Measurements from ENCODE around the gene ABHD4. TPM values are rescaled to one million over a fixed set of nuclear protein-coding genes. Genes with fewer than 3 reads are reported as not detected.
"Not testable (repeated sequence)": the region's sequence is repeated elsewhere in the genome, so short reads cannot be mapped to it uniquely, and the experiment has no call there.

The ABHD4 gene
- 9.2 and 10.8 TPM in 2 replicates for total RNA-seq

- Mint-ChIP-seq H3K27me3 (ENCODE audit: low read depth) (peaks cover 10% of the 10 kb centered on the region), H3K4me3 (ENCODE audit: low read depth) (peak within 1 kb of the TSS; percentile 87), H3K36me3 (ENCODE audit: low read depth) (peaks cover 14% of the 10 kb centered on the region), H3K4me1 (ENCODE audit: low read depth) (peaks cover 45% of the 10 kb centered on the region), H3K27ac (peak within 1 kb of the TSS; percentile 79), H3K9me3 (no peaks in the 10 kb centered on the region)
- intact Hi-C loops (cut with micrococcal nuclease), result loop anchor here (1.0 kb wide), 1 partner anchor 9 kb away; the partner anchor contains the start of gene DAD1
- DNase-seq (ENCODE audit: low spot score), result peak; percentile 65
These were observed at the start of gene ABHD4 for GRCh38 chr14:22598099-22598895. Gene ABHD4 (plus strand): TSS chr14:22598300. CDS start chr14:22598307, 7 bp downstream.

- no peak for DNase-seq (ENCODE audit: low spot score)
- peak overlapping the region; percentile 77 for H3K4me3 Mint-ChIP-seq (ENCODE audit: low read depth)
- intact Hi-C loops (cut with micrococcal nuclease), result no loop called here
These were observed 48.7 kb upstream of the ABHD4 start for GRCh38 chr14:22549324-22549962.

GRCh38 chr14:22549981-22550673 lies 48.0 kb upstream of the ABHD4 start:
- Mint-ChIP-seq H3K36me3 (ENCODE audit: low read depth) (peaks cover 89% of the 10 kb centered on the region), H3K4me3 (ENCODE audit: low read depth) (peak overlapping the region; percentile 77), H3K4me1 (ENCODE audit: low read depth) (peaks cover 93% of the 10 kb centered on the region), H3K9me3 (no peaks in the 10 kb centered on the region), H3K27ac (peak overlapping the region; percentile 98), H3K27me3 (ENCODE audit: low read depth) (no peaks in the 10 kb centered on the region)
- intact Hi-C loops (cut with micrococcal nuclease), result loop anchor here (1.0 to 10.0 kb wide), 4 partner anchors 13 to 815 kb away; no protein-coding TSS in a partner anchor
- DNase-seq (ENCODE audit: low spot score), result peak; percentile 67

More at GRCh38 chr14:22549324-22549962, 48.7 kb upstream of the ABHD4 start:
- Mint-ChIP-seq H3K27me3 (ENCODE audit: low read depth) (no peaks in the 10 kb centered on the region), H3K9me3 (no peaks in the 10 kb centered on the region), H3K36me3 (ENCODE audit: low read depth) (peaks cover 95% of the 10 kb centered on the region), H3K27ac (peak overlapping the region; percentile 98), H3K4me1 (ENCODE audit: low read depth) (peaks cover 93% of the 10 kb centered on the region)

GRCh38 chr14:22551605-22551997 lies 46.5 kb upstream of the ABHD4 start:
- no peak for DNase-seq (ENCODE audit: low spot score)
- H3K9me3 Mint-ChIP-seq, result no peaks in the 10 kb centered on the region
- peaks cover 91% of the 10 kb centered on the region for H3K4me1 Mint-ChIP-seq (ENCODE audit: low read depth)
- intact Hi-C loops (cut with micrococcal nuclease), result loop anchor here (10.0 kb wide), 2 partner anchors 327 to 817 kb away; no protein-coding TSS in a partner anchor
- peaks cover 3% of the 10 kb centered on the region for H3K27me3 Mint-ChIP-seq (ENCODE audit: low read depth)
- H3K4me3 Mint-ChIP-seq (ENCODE audit: low read depth), result peak overlapping the region; percentile 77
- H3K27ac Mint-ChIP-seq, result peak overlapping the region; percentile 98
- peaks cover 75% of the 10 kb centered on the region for H3K36me3 Mint-ChIP-seq (ENCODE audit: low read depth)

- Mint-ChIP-seq H3K4me1 (ENCODE audit: low read depth) (peaks cover 89% of the 10 kb centered on the region), H3K4me3 (ENCODE audit: low read depth) (peak overlapping the region; percentile 77), H3K9me3 (no peaks in the 10 kb centered on the region), H3K36me3 (ENCODE audit: low read depth) (peaks cover 69% of the 10 kb centered on the region), H3K27ac (peak overlapping the region; percentile 98), H3K27me3 (ENCODE audit: low read depth) (peaks cover 3% of the 10 kb centered on the region)
- intact Hi-C loops (cut with micrococcal nuclease), result loop anchor here (10.0 kb wide), 2 partner anchors 327 to 817 kb away; no protein-coding TSS in a partner anchor
- no peak for DNase-seq (ENCODE audit: low spot score)
These were observed 45.9 kb upstream of the ABHD4 start for GRCh38 chr14:22552001-22552826.

- Mint-ChIP-seq H3K27ac (peak overlapping the region; percentile 98), H3K36me3 (ENCODE audit: low read depth) (peaks cover 64% of the 10 kb centered on the region), H3K9me3 (no peaks in the 10 kb centered on the region), H3K4me1 (ENCODE audit: low read depth) (peaks cover 89% of the 10 kb centered on the region), H3K27me3 (ENCODE audit: low read depth) (peaks cover 3% of the 10 kb centered on the region), H3K4me3 (ENCODE audit: low read depth) (peak overlapping the region; percentile 77)
- intact Hi-C loops (cut with micrococcal nuclease), result loop anchor here (10.0 kb wide), 2 partner anchors 328 to 818 kb away; no protein-coding TSS in a partner anchor
- no peak for DNase-seq (ENCODE audit: low spot score)
These were observed 45.3 kb upstream of the ABHD4 start for GRCh38 chr14:22552827-22553076.

- peaks cover 89% of the 10 kb centered on the region for H3K4me1 Mint-ChIP-seq (ENCODE audit: low read depth)
- intact Hi-C loops (cut with micrococcal nuclease), result loop anchor here (10.0 kb wide), 2 partner anchors 329 to 819 kb away; no protein-coding TSS in a partner anchor
- H3K4me3 Mint-ChIP-seq (ENCODE audit: low read depth), result peak overlapping the region; percentile 37
- peaks cover 3% of the 10 kb centered on the region for H3K27me3 Mint-ChIP-seq (ENCODE audit: low read depth)
- H3K27ac Mint-ChIP-seq, result peak overlapping the region; percentile 98
- H3K36me3 Mint-ChIP-seq (ENCODE audit: low read depth), result peaks cover 57% of the 10 kb centered on the region
- DNase-seq (ENCODE audit: low spot score), result no peak
- H3K9me3 Mint-ChIP-seq, result no peaks in the 10 kb centered on the region
These were observed 44.7 kb upstream of the ABHD4 start for GRCh38 chr14:22553445-22553844.

- peak overlapping the region; percentile 98 for H3K27ac Mint-ChIP-seq
- intact Hi-C loops (cut with micrococcal nuclease), result loop anchor here (10.0 kb wide), 2 partner anchors 329 to 819 kb away; no protein-coding TSS in a partner anchor
- H3K27me3 Mint-ChIP-seq (ENCODE audit: low read depth); H3K9me3 Mint-ChIP-seq; DNase-seq (ENCODE audit: low spot score): not testable (repeated sequence)
- H3K4me3 Mint-ChIP-seq (ENCODE audit: low read depth), result peak overlapping the region; percentile 37
- H3K4me1 Mint-ChIP-seq (ENCODE audit: low read depth), result peaks cover 91% of the 10 kb centered on the region
- peaks cover 55% of the 10 kb centered on the region for H3K36me3 Mint-ChIP-seq (ENCODE audit: low read depth)
These were observed 44.1 kb upstream of the ABHD4 start for GRCh38 chr14:22553861-22554497.

- H3K4me1 Mint-ChIP-seq (ENCODE audit: low read depth), result peaks cover 89% of the 10 kb centered on the region
- peaks cover 47% of the 10 kb centered on the region for H3K36me3 Mint-ChIP-seq (ENCODE audit: low read depth)
- intact Hi-C loops (cut with micrococcal nuclease), result loop anchor here (1.0 to 10.0 kb wide), 12 partner anchors 23 to 820 kb away; partner anchors contain the start of gene PRMT5
- DNase-seq (ENCODE audit: low spot score), result no peak
- H3K4me3 Mint-ChIP-seq (ENCODE audit: low read depth), result peak overlapping the region; percentile 81
- H3K27ac Mint-ChIP-seq, result peak overlapping the region; percentile 98
- peaks cover 3% of the 10 kb centered on the region for H3K27me3 Mint-ChIP-seq (ENCODE audit: low read depth)
- no peaks in the 10 kb centered on the region for H3K9me3 Mint-ChIP-seq
These were observed 43.4 kb upstream of the ABHD4 start for GRCh38 chr14:22554498-22555383.

GRCh38 chr14:22555384-22556011 lies 42.6 kb upstream of the ABHD4 start:
- H3K9me3 Mint-ChIP-seq, result no peaks in the 10 kb centered on the region
- peak overlapping the region; percentile 98 for H3K27ac Mint-ChIP-seq
- DNase-seq (ENCODE audit: low spot score), result peak; percentile 47
- peaks cover 88% of the 10 kb centered on the region for H3K4me1 Mint-ChIP-seq (ENCODE audit: low read depth)
- H3K27me3 Mint-ChIP-seq (ENCODE audit: low read depth), result peaks cover 3% of the 10 kb centered on the region
- H3K4me3 Mint-ChIP-seq (ENCODE audit: low read depth), result peak overlapping the region; percentile 81
- intact Hi-C loops (cut with micrococcal nuclease), result loop anchor here (1.0 to 10.0 kb wide), 17 partner anchors 24 to 821 kb away; partner anchors contain the start of genes LRP10 and PRMT5
- H3K36me3 Mint-ChIP-seq (ENCODE audit: low read depth), result peaks cover 43% of the 10 kb centered on the region
